CD4-positive, alpha-beta T cell treated with Interleukin-10 for 1 hour (primary cell): ENCODE measurements around the gene PLXNA4.

ENCODE experiments used
- DNase-seq: peaks from one replicate; pipeline ENCODE4 v3.0.0-alpha.2; 2020

Gene PLXNA4

GRCh38 chr7:132225216-132226030 lies 350.8 kb downstream of the PLXNA4 start:
- DNase-seq: no peak

- no peak for DNase-seq
Measured at GRCh38 chr7:132221356-132221755, 354.9 kb downstream of the PLXNA4 start.

GRCh38 chr7:132220060-132220459 lies 356.2 kb downstream of the PLXNA4 start:
- no peak for DNase-seq

- no peak for DNase-seq
Measured at GRCh38 chr7:132218876-132219275, 357.4 kb downstream of the PLXNA4 start.

- DNase-seq: no peak
Measured at GRCh38 chr7:132216847-132217525, 359.3 kb downstream of the PLXNA4 start.

- DNase-seq: no peak
Measured at GRCh38 chr7:132214452-132214851, 361.8 kb downstream of the PLXNA4 start.

GRCh38 chr7:132213583-132213982 lies 362.7 kb downstream of the PLXNA4 start:
- DNase-seq: no peak

GRCh38 chr7:132211971-132212370 lies 364.3 kb downstream of the PLXNA4 start:
- DNase-seq: no peak

- no peak for DNase-seq
Measured at GRCh38 chr7:132210821-132211220, 365.4 kb downstream of the PLXNA4 start.

- no peak for DNase-seq
Measured at GRCh38 chr7:132207782-132208181, 368.5 kb downstream of the PLXNA4 start.

GRCh38 chr7:132207211-132207610 lies 369.1 kb downstream of the PLXNA4 start:
- no peak for DNase-seq

- DNase-seq: no peak
Measured at GRCh38 chr7:132206594-132206993, 369.7 kb downstream of the PLXNA4 start.

- DNase-seq: no peak
Measured at GRCh38 chr7:132205509-132205908, 370.8 kb downstream of the PLXNA4 start.

GRCh38 chr7:132203021-132203420 lies 373.2 kb downstream of the PLXNA4 start:
- no peak for DNase-seq

- no peak for DNase-seq
Measured at GRCh38 chr7:132202541-132202940, 373.7 kb downstream of the PLXNA4 start.

GRCh38 chr7:132200141-132200540 lies 376.1 kb downstream of the PLXNA4 start:
- DNase-seq: no peak

GRCh38 chr7:132199626-132200025 lies 376.6 kb downstream of the PLXNA4 start:
- no peak for DNase-seq

GRCh38 chr7:132197772-132198171 lies 378.5 kb downstream of the PLXNA4 start:
- no peak for DNase-seq

GRCh38 chr7:132193898-132194297 lies 382.4 kb downstream of the PLXNA4 start:
- DNase-seq: no peak

GRCh38 chr7:132192809-132193208 lies 383.5 kb downstream of the PLXNA4 start:
- no peak for DNase-seq

GRCh38 chr7:132191418-132191817 lies 384.9 kb downstream of the PLXNA4 start:
- no peak for DNase-seq

GRCh38 chr7:132190683-132191082 lies 385.6 kb downstream of the PLXNA4 start:
- DNase-seq: no peak

GRCh38 chr7:132189881-132190280 lies 386.4 kb downstream of the PLXNA4 start:
- DNase-seq: no peak
